GM18517 (cell line): Measurements from ENCODE around the gene GAREM2.
"Not testable (repeated sequence)": the region's sequence is repeated elsewhere in the genome, so short reads cannot be mapped to it uniquely, and the experiment has no call there.

ENCODE experiments used
- ATAC-seq: cut with Tn5 transposase; IDR thresholded peaks from one replicate; pipeline ENCODE4 v1.9.1; 2021; ENCODE audit warnings: mild to moderate bottlenecking, moderate library complexity; ENCODE audit not compliant: unreplicated experiment

Gene GAREM2

GRCh38 chr2:26172871-26173775 lies at the start of gene GAREM2:
TSS of gene GAREM2 (plus strand) at chr2:26173088. CDS start at chr2:26173221, 133 bp downstream.
- ATAC-seq = no peak

- ATAC-seq = no peak
These were observed 49.5 kb upstream of the GAREM2 start for GRCh38 chr2:26123426-26123825.

GRCh38 chr2:26126074-26126473 lies 46.8 kb upstream of the GAREM2 start:
- no peak for ATAC-seq

GRCh38 chr2:26128176-26128575 lies 44.7 kb upstream of the GAREM2 start:
- no peak for ATAC-seq

- ATAC-seq = no peak
These were observed 42.1 kb upstream of the GAREM2 start for GRCh38 chr2:26130763-26131162.

GRCh38 chr2:26136451-26136850 lies 36.4 kb upstream of the GAREM2 start:
- no peak for ATAC-seq

- no peak for ATAC-seq
These were observed 33.4 kb upstream of the GAREM2 start for GRCh38 chr2:26139269-26140183.

- ATAC-seq = no peak
These were observed 31.6 kb upstream of the GAREM2 start for GRCh38 chr2:26141145-26141769.

- no peak for ATAC-seq
These were observed 28.9 kb upstream of the GAREM2 start for GRCh38 chr2:26144031-26144430.

GRCh38 chr2:26144953-26145680 lies 27.8 kb upstream of the GAREM2 start:
- no peak for ATAC-seq

GRCh38 chr2:26148501-26148900 lies 24.4 kb upstream of the GAREM2 start:
- no peak for ATAC-seq

- ATAC-seq = no peak
These were observed 22.6 kb upstream of the GAREM2 start for GRCh38 chr2:26150243-26150642.

GRCh38 chr2:26157580-26157979 lies 15.3 kb upstream of the GAREM2 start:
- ATAC-seq = no peak

- no peak for ATAC-seq
These were observed 11.0 kb upstream of the GAREM2 start for GRCh38 chr2:26161926-26162325.

- no peak for ATAC-seq
These were observed 9.9 kb upstream of the GAREM2 start for GRCh38 chr2:26162963-26163362.

GRCh38 chr2:26164231-26164630 lies 8.7 kb upstream of the GAREM2 start:
- ATAC-seq = no peak

- no peak for ATAC-seq
These were observed 8.2 kb upstream of the GAREM2 start for GRCh38 chr2:26164641-26165211.

GRCh38 chr2:26165403-26165802 lies 7.5 kb upstream of the GAREM2 start:
- no peak for ATAC-seq

- ATAC-seq = not testable (repeated sequence)
These were observed 6.3 kb upstream of the GAREM2 start for GRCh38 chr2:26166541-26166940.

- ATAC-seq = no peak
These were observed 4.1 kb upstream of the GAREM2 start for GRCh38 chr2:26168785-26169184.
